HG03520 (cell line): ENCODE measurements around the gene RPL13A.
A peak's percentile ranks its signal among the peaks of the same experiment; 100 is the strongest.
"Not testable (repeated sequence)": the region's sequence is repeated elsewhere in the genome, so short reads cannot be mapped to it uniquely, and the experiment has no call there.

Experiments used
- ATAC-seq: cut with Tn5 transposase; IDR thresholded peaks from one replicate; pipeline ENCODE4 v1.9.1; 2021; ENCODE audit warnings: mild to moderate bottlenecking, moderate library complexity; ENCODE audit not compliant: unreplicated experiment

The RPL13A gene

DNA sequence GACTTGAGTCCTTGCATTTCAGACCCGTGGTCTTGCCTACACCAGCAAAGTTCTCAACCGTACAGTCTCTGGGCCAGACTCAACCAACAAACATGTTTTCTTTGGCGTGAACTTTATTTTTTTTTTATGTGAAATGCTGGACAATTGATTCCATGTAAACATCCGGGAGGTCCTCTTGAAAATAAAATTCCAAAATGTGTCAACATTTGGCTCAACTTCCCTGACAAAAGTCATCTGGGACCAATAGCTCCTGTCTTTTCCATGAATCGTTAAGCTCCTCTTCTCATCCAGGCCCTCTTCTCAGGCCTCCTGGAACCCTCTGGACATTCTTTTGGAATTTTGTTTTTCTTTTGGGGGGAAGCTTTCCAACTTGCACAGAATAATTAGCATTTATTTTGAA lies 31.6 kb upstream of the RPL13A start:
- no peak for ATAC-seq

DNA sequence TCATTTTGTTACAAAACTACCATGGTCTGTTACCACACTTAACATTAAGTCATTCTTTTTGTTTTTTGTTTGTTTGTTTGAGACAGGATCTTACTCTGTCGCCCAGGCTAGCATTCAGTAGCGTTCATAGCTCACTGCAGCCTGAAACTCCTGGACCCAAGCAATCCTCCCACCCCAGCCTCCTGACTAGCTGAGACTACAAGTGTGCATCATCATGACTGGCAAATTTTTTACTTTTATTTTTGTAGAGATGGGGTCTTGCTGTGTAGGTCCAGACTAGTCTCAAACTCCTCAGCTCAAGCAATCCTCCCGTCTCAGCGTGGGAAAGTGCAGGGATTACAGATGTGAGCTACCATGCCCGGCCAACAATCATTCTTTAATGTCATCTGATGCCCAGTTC lies 31.1 kb upstream of the RPL13A start:
- ATAC-seq: no peak

DNA sequence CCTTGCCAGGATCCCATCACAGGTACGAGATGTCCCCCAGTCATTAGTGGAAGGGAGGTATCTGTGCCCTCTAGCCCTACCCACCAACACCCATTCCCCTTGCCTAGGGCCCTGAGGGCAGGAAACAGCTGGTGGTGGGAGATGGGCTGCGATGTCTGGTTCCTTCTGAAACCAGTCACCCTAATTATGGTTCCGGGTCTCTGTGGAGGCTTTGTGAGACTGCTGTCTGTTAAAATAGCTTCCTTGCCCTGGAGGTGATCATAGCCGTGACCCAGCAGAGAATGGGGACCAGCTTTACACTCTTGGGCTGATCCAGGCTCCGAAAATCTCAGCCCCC lies 28.9 kb upstream of the RPL13A start:
- ATAC-seq: no peak

DNA sequence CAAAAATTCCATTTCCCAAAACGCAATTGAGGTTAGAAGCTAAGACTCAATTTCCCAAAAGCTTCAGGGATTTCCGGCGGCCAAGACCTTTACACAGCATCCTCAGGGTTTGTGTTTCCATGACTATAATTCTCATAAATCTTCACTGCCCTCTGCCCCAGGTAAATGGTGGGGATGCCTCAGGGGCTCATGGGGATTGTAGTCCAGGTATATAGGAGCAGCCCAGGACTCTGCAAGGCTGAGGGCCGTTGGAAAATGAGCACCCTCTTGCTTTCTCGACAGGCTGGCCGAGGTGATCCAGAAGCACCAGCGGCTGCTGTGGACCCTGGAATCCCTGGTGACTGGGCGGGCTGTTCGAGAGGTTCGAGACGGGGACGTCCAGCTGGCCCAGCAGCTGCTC lies 28.0 kb upstream of the RPL13A start:
- ATAC-seq: no peak

DNA sequence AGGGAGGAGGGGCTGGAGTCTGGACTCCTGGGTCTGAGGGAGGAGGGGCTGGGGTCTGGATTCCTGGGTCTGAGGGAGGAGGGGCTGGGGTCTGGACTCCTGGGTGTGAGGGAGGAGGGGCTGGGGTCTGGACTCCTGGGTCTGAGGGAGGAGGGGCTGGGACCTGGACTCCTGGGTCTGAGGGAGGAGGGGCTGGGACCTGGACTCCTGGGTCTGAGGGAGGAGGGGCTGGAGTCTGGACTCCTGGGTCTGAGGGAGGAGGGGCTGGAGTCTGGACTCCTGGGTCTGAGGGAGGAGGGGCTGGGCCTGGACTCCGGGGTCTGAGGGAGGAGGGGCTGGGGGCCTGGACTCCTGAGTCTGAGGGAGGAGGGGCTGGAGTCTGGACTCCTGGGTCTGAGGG lies 26.3 kb upstream of the RPL13A start:
- not testable (repeated sequence) for ATAC-seq

DNA sequence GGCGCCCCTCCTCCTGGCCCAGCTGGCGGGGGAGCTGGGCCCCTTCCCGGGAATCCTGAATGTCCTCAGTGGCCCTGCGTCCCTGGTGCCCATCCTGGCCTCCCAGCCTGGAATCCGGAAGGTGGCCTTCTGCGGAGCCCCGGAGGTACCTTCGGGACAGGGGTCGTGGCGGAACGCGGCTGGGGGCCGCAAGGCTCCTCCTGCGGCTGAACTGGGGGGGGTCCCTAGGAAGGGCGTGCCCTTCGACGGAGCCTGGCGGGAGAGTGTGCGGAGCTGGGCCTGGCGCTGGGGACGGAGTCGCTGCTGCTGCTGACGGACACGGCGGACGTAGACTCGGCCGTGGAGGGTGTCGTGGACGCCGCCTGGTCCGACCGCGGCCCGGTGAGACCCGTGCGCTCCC lies 25.8 kb upstream of the RPL13A start:
- ATAC-seq: no peak

DNA sequence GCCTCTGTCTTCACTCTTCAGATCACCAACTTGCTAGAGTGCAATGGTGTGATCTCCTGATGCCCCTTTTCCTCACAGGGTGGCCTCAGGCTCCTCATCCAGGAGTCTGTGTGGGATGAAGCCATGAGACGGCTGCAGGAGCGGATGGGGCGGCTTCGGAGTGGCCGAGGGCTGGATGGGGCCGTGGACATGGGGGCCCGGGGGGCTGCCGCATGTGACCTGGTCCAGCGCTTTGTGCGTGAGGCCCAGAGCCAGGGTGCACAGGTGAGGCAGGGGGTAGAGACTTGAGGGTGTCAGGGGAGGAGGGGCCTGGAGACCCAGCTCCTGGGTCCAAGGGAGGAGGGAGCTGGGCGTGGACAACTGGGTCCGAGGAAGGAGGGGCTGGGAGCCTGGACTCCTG lies 24.9 kb upstream of the RPL13A start:
- ATAC-seq: no peak

DNA sequence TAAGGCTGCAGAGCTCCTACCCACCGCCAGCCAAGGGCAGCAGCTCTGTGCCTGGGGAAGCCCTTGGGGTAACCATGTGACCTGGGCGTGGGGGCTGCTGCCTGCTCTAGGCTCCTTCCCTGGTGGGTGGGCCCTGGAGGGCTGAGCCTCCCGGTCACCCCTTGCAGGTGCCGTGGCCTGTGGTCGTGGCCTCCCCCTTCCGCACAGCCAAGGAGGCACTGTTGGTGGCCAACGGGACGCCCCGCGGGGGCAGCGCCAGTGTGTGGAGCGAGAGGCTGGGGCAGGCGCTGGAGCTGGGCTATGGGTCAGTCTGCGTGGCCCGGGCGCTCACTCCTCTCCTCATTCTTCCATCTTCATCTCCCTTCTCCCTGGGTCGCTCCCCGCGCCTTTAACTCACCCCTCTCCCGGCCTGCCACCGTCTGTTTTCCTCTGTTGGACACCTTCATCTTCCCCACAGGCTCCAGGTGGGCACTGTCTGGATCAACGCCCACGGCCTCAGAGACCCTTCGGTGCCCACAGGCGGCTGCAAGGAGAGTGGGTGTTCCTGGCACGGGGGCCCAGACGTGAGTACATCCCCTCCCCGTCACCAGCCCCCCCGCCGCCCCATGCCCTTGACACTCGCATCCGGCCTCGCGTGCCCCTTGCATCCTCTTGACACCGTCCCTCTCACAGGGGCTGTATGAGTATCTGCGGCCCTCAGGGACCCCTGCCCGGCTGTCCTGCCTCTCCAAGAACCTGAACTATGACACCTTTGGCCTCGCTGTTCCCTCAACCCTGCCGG lies 23.3 kb upstream of the RPL13A start:
- ATAC-seq: no peak

DNA sequence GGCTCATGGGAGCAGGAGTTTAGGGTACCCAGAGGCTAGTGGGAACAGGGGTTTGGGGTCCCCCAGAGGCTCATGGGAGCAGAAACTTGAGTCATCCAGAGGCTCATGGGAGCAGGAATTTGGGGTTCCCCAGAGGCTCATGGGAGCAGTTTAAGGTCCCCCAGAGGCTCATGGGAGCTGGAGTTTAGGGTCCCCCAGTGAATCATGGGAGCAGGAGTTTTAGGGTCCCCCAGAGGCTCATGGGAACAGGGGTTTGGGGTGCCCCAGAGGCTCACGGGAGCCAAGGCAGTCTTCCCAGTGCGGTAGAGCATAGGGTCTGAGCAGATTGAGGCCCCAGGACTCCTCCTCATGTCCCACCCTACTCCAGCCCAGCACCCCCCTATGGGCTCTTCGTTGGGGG lies 22.0 kb upstream of the RPL13A start:
- no peak for ATAC-seq

DNA sequence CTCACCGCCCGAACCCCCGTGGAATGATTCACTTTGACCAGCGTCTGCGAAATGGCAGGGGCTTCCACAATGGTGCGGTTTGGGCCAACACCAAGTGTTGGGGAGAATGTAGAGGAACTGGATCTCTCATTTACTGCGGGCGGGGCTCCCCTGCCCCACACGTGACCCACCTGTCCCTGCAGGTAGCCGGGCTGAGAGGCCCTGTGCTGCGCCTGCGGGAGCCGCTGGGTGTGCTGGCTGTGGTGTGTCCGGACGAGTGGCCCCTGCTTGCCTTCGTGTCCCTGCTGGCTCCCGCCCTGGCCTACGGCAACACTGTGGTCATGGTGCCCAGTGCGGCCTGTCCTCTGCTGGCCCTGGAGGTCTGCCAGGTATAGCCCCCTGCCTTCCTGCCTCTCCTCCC lies 19.2 kb upstream of the RPL13A start:
- no peak for ATAC-seq

DNA sequence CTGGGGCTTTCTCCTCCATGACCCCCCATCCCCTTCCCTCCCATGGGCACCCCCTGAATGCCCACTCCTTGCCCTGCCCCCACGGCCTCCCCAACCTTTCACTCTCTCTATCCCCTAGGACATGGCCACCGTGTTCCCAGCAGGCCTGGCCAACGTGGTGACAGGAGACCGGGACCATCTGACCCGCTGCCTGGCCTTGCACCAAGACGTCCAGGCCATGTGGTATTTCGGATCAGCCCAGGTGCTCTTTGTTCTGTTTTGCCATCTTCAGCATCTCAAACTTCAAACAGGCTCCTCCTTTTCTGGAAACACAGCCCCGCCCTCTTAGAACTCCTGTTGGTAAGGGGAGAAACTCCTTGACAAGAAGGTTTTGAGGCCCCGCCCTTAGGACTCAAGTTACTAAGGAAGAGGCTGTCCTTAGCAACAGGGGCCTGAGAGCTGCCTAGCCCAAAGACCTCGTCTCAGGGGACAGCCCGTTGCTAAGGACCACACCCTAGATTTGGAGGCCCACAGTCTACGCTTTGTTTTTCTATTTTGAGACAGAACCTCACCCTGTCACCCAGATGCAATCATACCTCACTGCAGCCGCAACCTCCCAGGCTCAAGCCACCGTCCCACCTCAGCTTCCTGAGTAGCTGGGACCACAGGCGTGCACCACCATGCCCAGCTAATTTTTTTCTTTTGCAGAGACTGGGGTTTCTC lies 18.5 kb upstream of the RPL13A start:
- peak; percentile 60 for ATAC-seq

DNA sequence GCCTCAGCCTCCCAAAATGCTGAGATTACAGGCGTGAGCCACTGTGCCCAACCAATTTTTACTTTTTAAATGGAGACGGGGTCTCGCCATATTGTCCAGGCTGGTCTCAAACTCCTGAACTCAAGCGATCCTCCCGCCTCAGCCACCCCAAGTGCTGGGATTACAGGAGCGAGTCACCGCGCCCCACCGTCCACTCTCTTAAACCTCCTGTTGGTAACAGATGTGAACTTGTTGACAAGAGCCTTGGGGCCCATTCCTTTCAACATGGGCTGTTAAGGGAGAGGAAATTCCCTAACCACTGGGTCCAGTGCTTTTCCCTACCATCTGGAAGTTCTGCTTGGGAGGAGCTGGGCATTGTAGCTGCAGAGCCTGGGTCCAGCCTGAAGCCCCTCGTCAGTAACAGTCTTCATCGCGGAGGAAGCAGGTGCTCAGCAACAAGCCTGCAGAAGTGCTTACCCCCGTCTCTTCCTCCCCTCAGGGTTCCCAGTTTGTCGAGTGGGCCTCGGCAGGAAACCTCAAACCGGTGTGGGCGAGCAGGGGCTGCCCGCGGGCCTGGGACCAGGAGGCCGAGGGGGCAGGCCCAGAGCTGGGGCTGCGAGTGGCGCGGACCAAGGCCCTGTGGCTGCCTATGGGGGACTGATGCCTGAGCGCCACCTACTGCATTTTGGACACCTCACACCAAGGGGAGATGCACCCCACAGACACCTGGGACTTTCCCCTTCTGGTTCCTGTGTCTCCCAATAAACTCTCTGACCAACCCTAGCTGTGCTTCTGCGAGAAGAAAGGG lies 17.4 kb upstream of the RPL13A start:
- ATAC-seq: peak; percentile 33

DNA sequence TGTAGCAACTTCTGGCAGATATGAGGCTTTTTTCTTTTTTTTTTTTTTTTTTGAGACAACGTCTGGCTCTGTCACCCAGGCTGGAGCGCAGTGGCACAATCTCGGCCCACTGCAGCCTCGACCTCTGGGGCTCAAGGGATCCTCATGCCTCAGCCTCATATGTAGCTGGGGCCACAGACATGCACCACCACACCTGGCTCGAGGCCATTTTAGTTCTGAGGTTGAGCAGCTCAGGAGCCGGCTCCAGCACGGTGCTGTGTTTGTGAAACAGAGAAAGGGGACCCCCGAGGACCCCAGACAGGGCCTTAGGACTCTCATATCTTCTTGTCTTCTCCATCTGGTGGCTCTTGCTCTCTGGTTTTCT lies 16.8 kb upstream of the RPL13A start:
- no peak for ATAC-seq

DNA sequence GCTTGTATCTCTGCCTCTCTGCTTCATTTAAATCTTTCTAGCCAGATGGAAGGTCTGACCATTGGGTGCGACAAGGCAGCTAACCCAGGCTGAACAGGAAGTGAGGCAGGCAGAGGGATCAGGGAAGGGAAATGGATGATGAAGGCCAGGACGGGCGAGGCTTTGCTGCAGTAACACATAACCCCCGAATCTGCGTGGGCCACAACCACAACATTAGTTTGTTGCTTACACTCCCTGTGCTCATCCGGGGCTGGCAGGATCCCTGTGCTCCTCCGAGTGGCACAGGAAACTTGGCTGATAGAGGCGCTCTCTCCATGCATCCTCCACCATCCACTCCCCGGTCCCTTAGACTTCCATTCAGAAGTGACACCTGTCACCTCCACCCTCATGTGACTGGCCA lies 14.5 kb upstream of the RPL13A start:
- no peak for ATAC-seq

DNA sequence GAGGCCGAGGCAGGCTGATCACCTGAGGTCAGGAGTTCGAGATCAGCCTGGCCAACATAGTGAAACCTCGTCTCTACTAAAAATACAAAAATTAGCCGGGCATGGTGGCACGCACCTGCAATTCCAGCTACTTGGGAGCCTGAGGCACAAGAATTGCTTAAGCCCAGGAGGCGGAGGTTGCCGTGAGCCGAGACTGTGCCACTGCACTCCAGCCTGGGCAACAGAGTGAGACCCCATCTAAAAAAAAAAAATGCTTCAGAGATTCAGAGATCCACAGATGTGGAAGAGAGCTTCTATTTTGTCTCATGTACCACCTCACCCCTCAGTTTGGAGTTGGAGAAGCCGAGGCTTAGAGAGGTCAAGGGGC lies 13.9 kb upstream of the RPL13A start:
- not testable (repeated sequence) for ATAC-seq

DNA sequence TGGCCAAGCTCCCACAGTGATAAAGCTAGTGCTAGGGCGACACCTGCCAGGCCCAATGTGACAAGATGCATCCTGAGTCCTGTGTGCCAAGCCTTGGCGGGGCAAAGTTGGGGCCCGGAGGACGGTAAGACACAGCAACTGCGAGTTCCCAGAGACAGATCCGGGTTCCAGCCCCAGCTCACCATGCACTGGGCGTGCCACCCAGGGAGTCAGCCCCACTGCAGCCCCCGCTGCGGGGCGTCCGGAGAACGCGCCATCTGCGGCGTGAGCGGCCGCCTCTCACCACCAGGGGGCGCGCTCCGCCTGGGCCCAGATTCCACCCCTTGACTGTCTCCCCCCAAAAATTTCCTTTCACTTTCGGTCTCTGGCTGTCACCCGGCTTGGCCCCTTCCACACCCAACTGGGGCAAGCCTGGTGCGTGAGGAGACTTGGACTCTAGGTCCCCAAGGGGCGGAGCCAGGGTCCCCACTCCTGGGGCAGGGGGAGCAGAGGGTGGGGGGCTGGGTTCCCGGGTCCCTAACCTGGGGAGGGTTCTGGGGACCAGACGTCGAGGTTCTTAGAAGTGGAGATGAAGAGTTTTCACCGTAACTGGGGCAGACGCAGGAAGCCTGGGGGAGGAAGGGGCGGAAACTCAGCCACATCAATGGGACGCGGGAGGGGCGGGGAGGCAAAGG lies 13.4 kb upstream of the RPL13A start, which contains the start of gene FLT3LG:
TSS of gene FLT3LG (plus strand) at position 348 of the 674 bp plus-strand sequence. CDS start 425 bp downstream, outside the sequence.
- peak; percentile 46 for ATAC-seq

DNA sequence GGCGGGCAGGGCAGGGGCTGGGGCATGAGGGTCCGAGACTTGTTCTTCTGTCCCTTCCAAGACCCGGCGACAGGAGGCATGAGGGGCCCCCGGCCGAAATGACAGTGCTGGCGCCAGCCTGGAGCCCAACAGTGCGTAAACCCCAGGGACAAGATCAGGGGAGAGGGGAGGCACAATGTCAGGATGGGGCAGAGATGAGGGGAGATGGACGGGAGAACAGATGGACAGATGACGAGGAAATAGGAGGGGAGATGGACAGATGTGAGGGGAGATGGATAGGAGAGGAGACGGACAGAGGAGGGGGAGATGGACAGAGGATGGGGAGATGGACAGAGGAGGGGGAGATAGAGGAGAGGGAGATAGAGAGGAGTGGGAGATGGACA lies 12.9 kb upstream of the RPL13A start:
- no peak for ATAC-seq

DNA sequence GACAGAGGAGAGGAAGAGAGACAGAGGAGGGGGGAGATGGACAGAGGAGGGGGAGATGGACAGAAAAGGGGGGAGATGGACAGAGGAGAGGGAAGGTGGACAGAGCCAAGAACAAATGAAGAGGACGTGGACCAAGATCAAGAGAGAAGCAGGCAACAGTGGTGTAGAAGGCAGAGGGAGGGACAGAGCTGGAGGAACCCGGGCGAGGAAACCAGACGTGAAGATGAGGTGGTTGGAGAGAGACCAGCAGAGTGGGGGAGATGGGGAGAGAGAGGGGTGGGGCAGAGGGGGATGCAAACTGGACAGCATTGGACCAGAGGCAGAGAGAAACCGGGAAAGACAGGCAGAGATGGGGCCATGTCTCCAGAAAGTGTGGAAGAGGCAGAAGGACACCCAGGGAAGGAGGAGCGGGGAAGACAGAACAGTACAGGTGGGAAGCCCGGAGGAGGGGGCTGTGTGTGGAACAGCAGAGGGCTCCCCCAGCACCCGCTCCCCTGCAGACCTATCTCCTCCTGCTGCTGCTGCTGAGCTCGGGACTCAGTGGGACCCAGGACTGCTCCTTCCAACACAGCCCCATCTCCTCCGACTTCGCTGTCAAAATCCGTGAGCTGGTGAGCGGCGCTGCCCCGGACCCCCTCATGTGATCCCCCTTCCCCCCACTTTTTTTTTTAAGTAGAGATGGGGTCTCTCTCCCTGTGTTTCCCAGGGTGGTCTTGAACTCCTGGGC lies 12.1 kb upstream of the RPL13A start:
- ATAC-seq: no peak

DNA sequence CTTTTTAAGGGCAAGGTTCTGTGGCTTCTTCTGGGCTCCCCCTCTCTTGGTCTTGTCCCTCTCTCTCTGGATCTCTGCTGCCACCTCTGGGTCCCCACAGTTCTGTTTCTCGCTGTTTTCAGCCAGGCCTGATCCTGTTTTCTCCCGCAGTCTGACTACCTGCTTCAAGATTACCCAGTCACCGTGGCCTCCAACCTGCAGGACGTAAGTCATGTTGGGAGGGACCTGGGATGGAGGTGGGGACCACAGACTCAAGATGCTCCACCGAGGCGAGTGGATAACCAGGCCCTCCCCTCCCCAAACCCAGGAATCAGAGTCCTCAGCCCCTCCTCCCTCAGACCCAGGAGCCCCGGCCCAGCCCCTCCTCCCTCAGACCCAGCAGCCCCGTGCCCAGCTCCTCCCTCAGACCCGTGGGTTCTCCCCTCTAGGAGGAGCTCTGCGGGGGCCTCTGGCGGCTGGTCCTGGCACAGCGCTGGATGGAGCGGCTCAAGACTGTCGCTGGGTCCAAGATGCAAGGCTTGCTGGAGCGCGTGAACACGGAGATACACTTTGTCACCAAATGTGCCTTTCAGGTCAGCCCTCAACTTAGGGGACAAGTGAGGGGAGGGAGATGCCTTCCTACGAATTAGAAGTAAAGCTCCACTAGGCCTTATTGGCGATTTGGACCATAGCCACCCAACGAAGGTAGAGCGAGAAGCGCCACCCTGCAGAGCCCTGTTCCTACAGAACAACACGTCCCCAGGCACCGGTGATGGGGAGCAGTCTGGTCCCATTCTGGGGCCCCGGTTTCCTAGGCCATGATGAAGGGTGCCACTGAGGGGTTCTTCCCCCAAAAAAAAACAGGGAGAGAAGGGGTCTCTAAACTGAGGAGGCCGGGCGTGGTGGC lies 11.2 kb upstream of the RPL13A start:
- ATAC-seq: no peak
